Cardiac muscle cell (in vitro differentiated cells and primary cell): ENCODE results near the gene NFE2. TPM values are rescaled to one million over a fixed set of nuclear protein-coding genes. Genes with fewer than 3 reads are reported as not detected.

Experiments used
- DNase-seq, 2 donors: peaks; one replicate each; pipeline versions ENCODE4 v3.0.0 to v3.0.0-alpha.2; 2010 to 2017; ENCODE audit warnings: low read depth in 1 of 2, low spot score in 1 of 2
- H3K27ac ChIP-seq: fragments of 200-600 bp; sonication (generic); 2 replicates; pipeline ENCODE4 v1.5.1; 2016
- H3K27me3 ChIP-seq: fragments of 200-600 bp; sonication (generic); 2 replicates; pipeline ENCODE4 v1.6.0; 2016; ENCODE audit warnings: control low read depth
- H3K36me3 ChIP-seq: fragments of 200-600 bp; sonication (generic); 2 replicates; pipeline ENCODE4 v1.5.1; 2016; ENCODE audit warnings: control low read depth
- H3K4me1 ChIP-seq: fragments of 200-600 bp; sonication (generic); 2 replicates; pipeline ENCODE4 v1.8.1; 2017; ENCODE audit warnings: low read depth, mild to moderate bottlenecking, mixed run types
- H3K4me3 ChIP-seq: fragments of 200-600 bp; sonication (generic); 2 replicates; pipeline ENCODE4 v1.5.1; 2016; ENCODE audit warnings: mild to moderate bottlenecking
- H3K9me3 ChIP-seq: fragments of 200-600 bp; sonication (generic); 2 replicates; pipeline ENCODE4 v1.5.1; 2017; ENCODE audit warnings: low read depth, mild to moderate bottlenecking, control low read depth
- polyA plus RNA-seq: library from polyadenylated mRNA; unstranded; fragments of >200 nt; fragmentation: Nextera tagmentation; extraction: Ambion mirVana; gene quantifications from 2 replicates; pipeline ENCODE4 v1.2.1, GENCODE V29; 2016
- total RNA-seq: library from RNA; depleted of rRNA; stranded (reverse); fragments of >200 nt; gene quantifications from 2 replicates; pipeline ENCODE4 v1.2.3, GENCODE V29; 2016
- TF ChIP-seq, protein P1 (sequence below): IDR thresholded peaks from 2 replicates; pipeline ENCODE4 v1.5.1; 2012; ENCODE audit warnings: low read depth, mild to moderate bottlenecking, low read length

Gene NFE2
- 4.9 and 9.9 TPM in 2 replicates for total RNA-seq
- polyA plus RNA-seq: 8.4 and 10.1 TPM in 2 replicates

DNA sequence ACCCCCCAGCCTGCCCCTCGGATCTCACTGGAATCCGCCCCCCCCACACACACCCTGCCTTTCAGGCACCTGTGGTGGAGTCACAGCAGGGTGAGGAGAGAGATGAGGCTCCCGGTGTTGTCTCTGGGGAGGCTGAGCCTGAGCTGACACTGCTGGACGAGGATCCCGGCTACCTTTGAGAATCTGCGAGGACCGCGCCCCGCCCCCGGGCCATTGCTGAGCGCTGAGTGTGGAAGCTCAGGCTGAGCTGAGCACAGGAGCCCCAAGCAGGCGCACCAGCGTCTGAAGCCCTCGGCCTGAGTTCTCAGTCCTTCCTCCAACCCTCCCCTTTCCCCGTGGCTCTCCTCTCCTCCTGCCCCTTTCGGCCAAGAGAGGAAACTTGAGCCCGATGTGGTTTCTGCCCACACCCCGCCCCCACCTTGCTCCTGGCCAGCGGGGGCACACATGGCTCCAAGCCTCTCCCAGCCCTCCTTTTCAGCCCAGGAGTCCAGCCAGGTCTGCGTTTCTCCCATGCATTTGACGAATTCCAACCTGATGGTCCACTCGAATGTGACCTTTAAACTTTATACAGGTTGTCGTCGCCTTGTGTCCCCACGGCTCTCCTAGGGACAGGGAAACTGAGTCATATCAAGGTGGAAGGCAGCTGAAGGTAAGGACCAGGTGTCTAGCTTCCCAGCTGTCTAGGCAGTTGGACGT is at the start of gene NFE2:
Gene NFE2 (minus strand): TSS at position 284 of the 696 bp plus-strand sequence. CDS start 5,767 bp downstream, outside the sequence.
- H3K27ac ChIP-seq: peak within 1 kb of the TSS; percentile 68
- TF ChIP-seq, protein P1, sequence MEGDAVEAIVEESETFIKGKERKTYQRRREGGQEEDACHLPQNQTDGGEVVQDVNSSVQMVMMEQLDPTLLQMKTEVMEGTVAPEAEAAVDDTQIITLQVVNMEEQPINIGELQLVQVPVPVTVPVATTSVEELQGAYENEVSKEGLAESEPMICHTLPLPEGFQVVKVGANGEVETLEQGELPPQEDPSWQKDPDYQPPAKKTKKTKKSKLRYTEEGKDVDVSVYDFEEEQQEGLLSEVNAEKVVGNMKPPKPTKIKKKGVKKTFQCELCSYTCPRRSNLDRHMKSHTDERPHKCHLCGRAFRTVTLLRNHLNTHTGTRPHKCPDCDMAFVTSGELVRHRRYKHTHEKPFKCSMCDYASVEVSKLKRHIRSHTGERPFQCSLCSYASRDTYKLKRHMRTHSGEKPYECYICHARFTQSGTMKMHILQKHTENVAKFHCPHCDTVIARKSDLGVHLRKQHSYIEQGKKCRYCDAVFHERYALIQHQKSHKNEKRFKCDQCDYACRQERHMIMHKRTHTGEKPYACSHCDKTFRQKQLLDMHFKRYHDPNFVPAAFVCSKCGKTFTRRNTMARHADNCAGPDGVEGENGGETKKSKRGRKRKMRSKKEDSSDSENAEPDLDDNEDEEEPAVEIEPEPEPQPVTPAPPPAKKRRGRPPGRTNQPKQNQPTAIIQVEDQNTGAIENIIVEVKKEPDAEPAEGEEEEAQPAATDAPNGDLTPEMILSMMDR: peak; percentile 11

DNA sequence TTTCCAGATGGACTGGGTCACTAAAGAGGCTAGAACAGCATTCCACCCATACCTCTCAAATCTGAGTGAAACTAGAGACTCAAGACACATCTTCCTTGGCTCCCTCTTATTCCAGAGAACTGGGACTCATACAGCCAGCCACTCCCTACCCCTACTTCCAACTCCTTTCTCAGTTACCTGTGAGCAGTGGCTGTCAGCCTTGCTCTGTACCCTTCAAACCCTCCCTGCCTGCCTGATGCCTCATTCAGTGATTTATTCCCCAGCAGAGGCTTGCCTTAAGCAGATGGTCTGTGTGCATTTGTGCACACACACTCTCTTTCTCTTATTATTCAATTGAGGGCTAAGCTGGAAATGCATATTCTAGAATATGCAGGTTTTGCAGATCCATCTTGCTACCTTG is 48.9 kb upstream of the NFE2 start:
- H3K4me1 ChIP-seq: peaks cover 28% of the 10 kb centered on the region
- TF ChIP-seq, protein P1: no peak
- H3K27me3 ChIP-seq: no peaks in the 10 kb centered on the region
- no peak for DNase-seq
- no peaks in the 10 kb centered on the region for H3K9me3 ChIP-seq
- no peak overlapping the region for H3K27ac ChIP-seq
- H3K4me3 ChIP-seq: no peak overlapping the region
- peaks cover 38% of the 10 kb centered on the region for H3K36me3 ChIP-seq

More for the DNA sequence above, at the start of gene NFE2:
- no peaks in the 10 kb centered on the region for H3K9me3 ChIP-seq
- H3K27me3 ChIP-seq: no peaks in the 10 kb centered on the region
- H3K4me1 ChIP-seq: peaks cover 19% of the 10 kb centered on the region
- no peaks in the 10 kb centered on the region for H3K36me3 ChIP-seq
- DNase-seq: peak; percentile 83 to 85
- peak within 1 kb of the TSS; percentile 10 for H3K4me3 ChIP-seq

DNA sequence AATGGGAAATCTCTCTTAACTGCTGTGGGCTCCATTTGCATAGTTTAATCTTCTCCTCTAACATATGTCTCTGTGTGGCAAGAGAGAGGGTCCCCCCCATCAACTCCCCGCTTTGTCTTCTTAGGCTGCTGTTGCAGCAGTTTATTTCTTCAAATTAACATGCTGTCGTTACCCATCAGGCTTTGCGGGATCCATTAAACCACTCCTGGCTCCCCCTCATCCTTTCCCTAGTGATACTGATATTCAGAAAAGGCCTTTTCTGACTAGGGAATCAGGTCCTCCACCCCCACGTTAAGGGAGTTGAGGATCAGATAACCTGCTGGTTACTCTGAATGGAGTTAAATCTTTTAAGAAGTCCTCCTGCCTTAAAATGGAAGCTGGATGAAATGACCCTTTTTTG is 48.2 kb upstream of the NFE2 start:
- Histone ChIP-seq H3K36me3 (peaks cover 38% of the 10 kb centered on the region), H3K4me1 (peaks cover 28% of the 10 kb centered on the region), H3K9me3 (no peaks in the 10 kb centered on the region), H3K4me3 (no peak overlapping the region), H3K27ac (no peak overlapping the region), H3K27me3 (no peaks in the 10 kb centered on the region)
- TF ChIP-seq, protein P1: no peak
- no peak for DNase-seq

DNA sequence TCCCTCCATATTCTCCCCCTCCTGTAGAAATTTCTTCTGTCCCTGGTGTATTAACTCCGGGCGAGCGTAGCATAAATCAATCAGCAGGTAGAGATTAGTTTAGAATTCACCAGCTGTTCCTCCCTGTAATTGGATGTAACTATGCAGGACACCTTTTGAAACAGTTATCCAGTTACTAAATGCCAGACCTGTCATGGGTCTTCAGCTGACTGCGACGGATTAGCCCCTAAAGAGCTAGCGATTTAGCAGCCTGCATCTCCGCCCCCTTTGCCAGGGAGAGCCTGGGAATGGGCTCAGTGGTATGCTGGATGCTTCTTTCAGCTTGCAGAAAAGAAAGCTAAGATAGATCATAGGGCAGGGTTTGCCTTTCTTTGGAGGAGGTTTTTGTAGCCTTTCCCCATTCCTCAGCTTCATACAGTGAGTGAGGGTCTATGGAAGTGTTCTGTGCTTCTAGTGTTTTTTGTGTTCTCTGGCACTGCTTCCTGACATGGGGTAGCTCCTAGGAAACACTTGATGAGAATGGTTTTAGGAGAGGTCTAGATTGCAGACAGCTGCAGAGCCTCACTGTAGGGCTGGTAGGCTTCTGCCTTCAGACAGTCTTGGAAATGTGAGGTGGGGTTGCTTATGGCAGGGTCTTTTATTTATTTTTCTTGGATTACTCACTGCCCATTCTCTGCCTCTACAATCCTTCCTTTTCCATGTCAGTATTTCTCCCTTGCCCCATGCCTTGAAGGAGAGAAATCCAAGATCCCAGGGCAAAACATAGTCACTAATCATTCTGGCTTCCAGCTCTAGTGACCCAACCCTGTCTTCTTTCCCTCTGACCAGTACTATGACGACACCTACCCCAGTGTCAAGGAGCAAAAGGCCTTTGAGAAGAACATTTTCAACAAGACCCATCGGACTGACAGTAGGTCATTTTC is 40.8 kb upstream of the NFE2 start:
- Histone ChIP-seq H3K9me3 (no peaks in the 10 kb centered on the region), H3K36me3 (peaks cover 26% of the 10 kb centered on the region), H3K4me3 (no peak overlapping the region), H3K4me1 (peaks cover 47% of the 10 kb centered on the region), H3K27me3 (no peaks in the 10 kb centered on the region), H3K27ac (peak overlapping the region; percentile 68)
- no peak for DNase-seq
- TF ChIP-seq, protein P1: no peak

DNA sequence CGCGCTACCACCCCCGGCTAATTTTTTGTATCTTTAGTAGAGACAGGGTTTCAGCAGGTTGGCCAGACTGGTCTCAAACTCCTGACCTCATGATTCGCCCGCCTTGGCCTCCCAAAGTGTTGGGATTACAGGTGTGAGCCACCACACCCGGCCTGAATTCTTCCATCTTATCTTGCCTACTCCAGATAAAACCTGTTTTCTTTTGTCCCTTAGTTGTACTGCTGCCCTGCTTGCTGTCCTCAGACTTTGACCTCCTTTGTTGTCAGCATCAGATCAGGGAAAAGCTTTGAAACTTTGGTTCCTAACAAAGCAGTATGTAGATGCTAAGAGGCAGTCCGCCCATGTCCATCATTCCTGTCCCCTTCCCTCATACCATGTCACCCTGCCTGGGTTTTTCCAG is 40.0 kb upstream of the NFE2 start:
- peaks cover 26% of the 10 kb centered on the region for H3K36me3 ChIP-seq
- no peak overlapping the region for H3K4me3 ChIP-seq
- H3K4me1 ChIP-seq: peaks cover 47% of the 10 kb centered on the region
- H3K9me3 ChIP-seq: no peaks in the 10 kb centered on the region
- DNase-seq: no peak
- H3K27me3 ChIP-seq: no peaks in the 10 kb centered on the region
- peak overlapping the region; percentile 68 for H3K27ac ChIP-seq
- TF ChIP-seq, protein P1: no peak
